Neuronal stem cell (in vitro differentiated cells): ENCODE data around the gene TMTC2.
A peak's percentile ranks its signal among the peaks of the same experiment; 100 is the strongest.

Source experiments
- DNase-seq: peaks from one replicate; pipeline ENCODE4 v3.0.0-alpha.2; 2013; ENCODE audit warnings: low spot score
- H2AFZ ChIP-seq: one replicate; pipeline ENCODE4 v1.6.1; 2013; ENCODE audit warnings: mild to moderate bottlenecking, low read length, inconsistent platforms
- H2AK5ac ChIP-seq: 2 replicates; pipeline ENCODE4 v1.6.1; 2013; ENCODE audit warnings: low read depth, mild to moderate bottlenecking, inconsistent platforms, low read length, moderate library complexity, mixed read lengths
- H2BK120ac ChIP-seq: 2 replicates; pipeline ENCODE4 v1.6.1; 2013; ENCODE audit warnings: low read depth, mild to moderate bottlenecking, inconsistent platforms, low read length, moderate library complexity, mixed read lengths
- H2BK12ac ChIP-seq: one replicate; pipeline ENCODE4 v1.6.1; 2013; ENCODE audit warnings: low read length, inconsistent platforms
- H2BK15ac ChIP-seq: 2 replicates; pipeline ENCODE4 v1.6.1; 2013; ENCODE audit warnings: mild to moderate bottlenecking, low read length, inconsistent platforms, mixed read lengths
- H2BK5ac ChIP-seq: one replicate; pipeline ENCODE4 v1.6.1; 2013; ENCODE audit warnings: inconsistent platforms, mild to moderate bottlenecking, low read length, moderate library complexity
- H3K14ac ChIP-seq: one replicate; pipeline ENCODE4 v1.6.1; 2013; ENCODE audit warnings: low read length, inconsistent platforms
- H3K18ac ChIP-seq: 2 replicates; pipeline ENCODE4 v1.6.1; 2013; ENCODE audit warnings: low read length, inconsistent platforms
- H3K23ac ChIP-seq: 2 replicates; pipeline ENCODE4 v1.6.1; 2013; ENCODE audit warnings: low read depth, mild to moderate bottlenecking, mixed read lengths, low read length, inconsistent platforms; ENCODE audit not compliant: poor library complexity
- H3K27ac ChIP-seq: replicated peaks from 3 replicates; pipeline ENCODE4 v1.5.1; 2013; ENCODE audit warnings: low read length, inconsistent platforms
- H3K27me3 ChIP-seq, 3 experiments: 2 replicates each; pipeline ENCODE4 v1.6.1; 2013; ENCODE audit warnings: low read length in 3 of 3, mild to moderate bottlenecking in 2 of 3, inconsistent platforms in 1 of 3, low read depth in 1 of 3, mixed read lengths in 1 of 3, moderate library complexity in 1 of 3; ENCODE audit not compliant: control insufficient read depth in 3 of 3, insufficient read depth in 3 of 3
- H3K36me3 ChIP-seq, 2 donors: replicated peaks in 1 of 2; 2 replicates each; pipeline ENCODE4 v1.6.1; 2013; ENCODE audit warnings: low read length in 2 of 2; ENCODE audit not compliant: control insufficient read depth in 2 of 2, insufficient read depth in 2 of 2
- H3K4ac ChIP-seq: 2 replicates; pipeline ENCODE4 v1.6.1; 2013; ENCODE audit warnings: inconsistent platforms, mild to moderate bottlenecking, low read length, moderate library complexity
- H3K4me1 ChIP-seq, 2 donors: 1 replicate in 1 of 2; 2 replicates in 1 of 2; pipeline ENCODE4 v1.6.1; 2013; ENCODE audit warnings: low read length in 2 of 2, low read depth in 1 of 2; ENCODE audit not compliant: control insufficient read depth in 2 of 2, insufficient read depth in 1 of 2
- H3K4me2 ChIP-seq: one replicate; pipeline ENCODE4 v1.6.1; 2013; ENCODE audit warnings: mild to moderate bottlenecking, low read length, inconsistent platforms; ENCODE audit not compliant: insufficient read depth, poor library complexity, severe bottlenecking
- H3K4me3 ChIP-seq, 2 donors: 2 replicates each; pipeline ENCODE4 v1.5.1; 2013; ENCODE audit warnings: low read length in 2 of 2, mild to moderate bottlenecking in 2 of 2, inconsistent platforms in 1 of 2, moderate library complexity in 1 of 2
- H3K79me1 ChIP-seq: one replicate; pipeline ENCODE4 v1.6.1; 2013; ENCODE audit warnings: low read depth, mild to moderate bottlenecking, inconsistent platforms, low read length, moderate library complexity
- H3K9ac ChIP-seq: one replicate; pipeline ENCODE4 v1.6.1; 2013; ENCODE audit warnings: mild to moderate bottlenecking, low read depth, low read length, inconsistent platforms; ENCODE audit not compliant: poor library complexity
- H3K9me3 ChIP-seq, 2 donors: replicated peaks in 1 of 2; 2 replicates each; pipeline versions ENCODE3 to v1.6.1; 2013; ENCODE audit warnings: low read length in 2 of 2, mild to moderate bottlenecking in 2 of 2, inconsistent platforms in 1 of 2, low read depth in 1 of 2, mixed read lengths in 1 of 2, moderate library complexity in 1 of 2; ENCODE audit not compliant: control insufficient read depth in 2 of 2, insufficient read depth in 1 of 2
- H4K8ac ChIP-seq: one replicate; pipeline ENCODE4 v1.6.1; 2013; ENCODE audit warnings: low read depth, mild to moderate bottlenecking, inconsistent platforms, low read length, moderate library complexity
- H4K91ac ChIP-seq: one replicate; pipeline ENCODE4 v1.6.1; 2013; ENCODE audit warnings: low read length, low read depth, mild to moderate bottlenecking, inconsistent platforms; ENCODE audit not compliant: poor library complexity
- WGBS, 2 donors: extraction: QIAGEN DNeasy Blood & Tissue Kit; methylation state at CpG; one replicate each; pipeline ENCODE4 v1.1.7; 2013; ENCODE audit warnings: missing lambda C conversion rate in 2 of 2, mixed read lengths in 1 of 2; ENCODE audit not compliant: insufficient read length in 2 of 2, insufficient replicate concordance in 1 of 2; ENCODE audit errors: extremely low coverage in 2 of 2; 5-methylcytosine and 5-hydroxymethylcytosine counted together

The TMTC2 gene

DNA sequence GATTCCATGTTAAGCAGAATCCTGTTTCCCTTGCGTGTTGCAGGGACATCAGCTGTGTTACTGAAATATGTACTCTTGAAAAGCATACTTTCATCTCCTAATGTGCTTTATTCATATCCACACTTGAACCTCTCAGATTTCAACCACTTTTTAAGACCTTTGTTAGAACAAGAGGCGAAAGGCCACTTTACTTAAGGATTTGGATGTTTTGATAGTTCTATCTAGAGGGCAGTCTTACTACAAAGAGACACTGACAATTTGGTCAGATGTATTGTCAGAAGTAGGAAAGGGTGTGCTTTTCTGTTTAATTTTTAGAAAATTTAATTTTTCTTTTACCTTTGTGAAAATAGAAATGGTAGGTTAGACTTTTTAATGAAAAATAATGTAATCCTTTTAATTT lies 267.9 kb downstream of the TMTC2 start:
- Histone ChIP-seq H3K14ac (no peak overlapping the region), H4K91ac (no peak overlapping the region), H2BK12ac (no peak overlapping the region), H2BK15ac (no peak overlapping the region), H3K4ac (no peak overlapping the region), H3K27ac (no peak overlapping the region), H3K9ac (no peak overlapping the region), H3K4me3 (no peak overlapping the region), H3K23ac (no peak overlapping the region), H3K27me3 (no peaks in the 10 kb centered on the region), H2AFZ (peak overlapping the region; percentile 6), H2AK5ac (no peak overlapping the region), H3K4me2 (no peak overlapping the region), H3K36me3 (no peaks in the 10 kb centered on the region), H2BK5ac (no peak overlapping the region), H3K4me1 (peaks cover 2 to 11% of the 10 kb centered on the region in 2 donors), H3K79me1 (no peaks in the 10 kb centered on the region), H4K8ac (no peak overlapping the region), H3K18ac (no peak overlapping the region), H3K9me3 (peaks cover 0 to 5% of the 10 kb centered on the region in 2 donors), H2BK120ac (no peak overlapping the region)
- no peak for DNase-seq
- WGBS, 2 donors = no CpG with 5 or more reads among the region's 2 CpGs

DNA sequence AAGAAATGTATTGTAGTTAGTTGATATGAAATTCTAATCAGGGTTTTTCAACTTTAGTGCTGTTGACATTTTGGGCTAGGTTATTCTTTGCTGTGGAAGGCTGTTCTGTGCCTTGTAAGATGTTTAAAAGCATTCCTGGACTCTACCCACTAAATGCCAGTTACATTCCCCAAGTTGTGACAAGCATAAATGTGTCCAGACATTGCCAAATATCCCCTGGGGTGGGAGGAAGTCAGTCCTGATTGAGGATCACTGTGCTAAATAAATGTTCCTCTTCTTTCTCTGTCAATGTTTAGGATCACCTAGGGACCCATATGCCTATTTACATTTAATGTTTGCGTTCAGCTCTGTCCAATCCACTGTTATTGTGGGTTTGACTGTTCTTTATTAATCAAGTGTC lies 268.3 kb downstream of the TMTC2 start:
- no peak overlapping the region for H3K4ac ChIP-seq
- no peak overlapping the region for H3K27ac ChIP-seq
- peaks cover 0 to 5% of the 10 kb centered on the region in 2 donors for H3K9me3 ChIP-seq
- H2BK15ac ChIP-seq = no peak overlapping the region
- no peak overlapping the region for H4K8ac ChIP-seq
- no peak overlapping the region for H3K9ac ChIP-seq
- H3K27me3 ChIP-seq = no peaks in the 10 kb centered on the region
- H3K4me2 ChIP-seq = no peak overlapping the region
- H2BK12ac ChIP-seq = no peak overlapping the region
- H4K91ac ChIP-seq = no peak overlapping the region
- no peak overlapping the region for H3K18ac ChIP-seq
- no peaks in the 10 kb centered on the region for H3K36me3 ChIP-seq
- H2BK120ac ChIP-seq = no peak overlapping the region
- no peak overlapping the region for H3K23ac ChIP-seq
- no CpG with 5 or more reads among the region's 1 CpG for WGBS, 2 donors
- no peak overlapping the region for H2AK5ac ChIP-seq
- no peak overlapping the region for H2AFZ ChIP-seq
- no peak for DNase-seq
- H3K4me3 ChIP-seq = no peak overlapping the region
- no peak overlapping the region for H3K14ac ChIP-seq
- H2BK5ac ChIP-seq = no peak overlapping the region
- H3K79me1 ChIP-seq = no peaks in the 10 kb centered on the region
- peaks cover 2 to 11% of the 10 kb centered on the region in 2 donors for H3K4me1 ChIP-seq

DNA sequence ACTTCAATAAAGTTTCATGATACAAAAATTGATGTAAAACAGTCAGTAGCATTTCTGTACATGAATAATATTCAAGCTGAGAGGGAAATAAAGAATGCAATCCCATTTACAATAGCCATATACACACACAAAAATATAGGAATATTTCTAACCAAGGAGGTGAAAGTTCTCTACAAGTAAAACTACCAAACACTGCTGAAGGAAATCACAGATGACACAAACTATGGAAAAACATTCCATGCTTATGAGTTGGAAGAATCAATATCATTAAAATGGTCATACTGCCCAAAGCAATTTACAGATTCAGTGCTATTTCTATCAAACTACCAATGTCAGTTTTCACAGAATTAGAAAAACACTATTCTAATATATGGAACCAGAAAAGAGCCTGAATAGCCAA lies 272.3 kb downstream of the TMTC2 start:
- Histone ChIP-seq H4K91ac (no peak overlapping the region), H3K9me3 (peaks cover 0 to 5% of the 10 kb centered on the region in 2 donors), H3K27me3 (no peaks in the 10 kb centered on the region), H3K4me1 (peaks cover 0 to 16% of the 10 kb centered on the region in 2 donors), H3K27ac (no peak overlapping the region), H2BK15ac (no peak overlapping the region), H2BK5ac (no peak overlapping the region), H3K79me1 (no peaks in the 10 kb centered on the region), H3K18ac (no peak overlapping the region), H3K36me3 (no peaks in the 10 kb centered on the region), H4K8ac (no peak overlapping the region), H2BK120ac (no peak overlapping the region), H3K4ac (no peak overlapping the region), H2AK5ac (no peak overlapping the region), H3K4me3 (no peak overlapping the region), H3K4me2 (no peak overlapping the region), H3K23ac (no peak overlapping the region), H2AFZ (no peak overlapping the region), H3K14ac (no peak overlapping the region), H3K9ac (no peak overlapping the region), H2BK12ac (no peak overlapping the region)
- DNase-seq = no peak

DNA sequence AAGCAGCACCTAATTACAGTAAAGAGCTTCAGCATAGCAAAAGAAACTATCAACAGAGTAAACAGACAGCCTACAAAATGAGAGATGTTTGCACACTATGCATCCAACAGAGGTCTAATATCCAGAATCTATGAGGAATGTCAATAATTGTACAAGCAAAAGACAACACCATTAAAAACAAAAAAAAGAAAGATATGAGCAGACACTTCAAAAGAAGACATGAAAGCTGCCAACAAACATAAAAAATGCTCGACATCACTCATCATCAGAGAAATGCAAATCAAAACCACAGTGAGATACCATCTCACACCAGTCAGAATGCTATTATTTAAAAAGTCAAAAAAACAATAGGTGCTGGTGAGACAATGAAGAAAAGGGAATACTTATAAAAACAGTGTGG lies 273.1 kb downstream of the TMTC2 start:
- peaks cover 0 to under 1% of the 10 kb centered on the region in 2 donors for H3K36me3 ChIP-seq
- no peak overlapping the region for H3K4me3 ChIP-seq
- no peak overlapping the region for H4K91ac ChIP-seq
- no peak for DNase-seq
- H4K8ac ChIP-seq = no peak overlapping the region
- peaks cover 0 to 5% of the 10 kb centered on the region in 2 donors for H3K9me3 ChIP-seq
- no peak overlapping the region for H3K23ac ChIP-seq
- no peak overlapping the region for H2AK5ac ChIP-seq
- no peak overlapping the region for H2BK15ac ChIP-seq
- H2BK120ac ChIP-seq = no peak overlapping the region
- no peak overlapping the region for H2BK12ac ChIP-seq
- H2BK5ac ChIP-seq = no peak overlapping the region
- H3K4me1 ChIP-seq = peaks cover 2 to 16% of the 10 kb centered on the region in 2 donors
- H3K4me2 ChIP-seq = no peak overlapping the region
- no peak overlapping the region for H3K27ac ChIP-seq
- no peak overlapping the region for H3K14ac ChIP-seq
- H3K18ac ChIP-seq = no peak overlapping the region
- H3K79me1 ChIP-seq = no peaks in the 10 kb centered on the region
- H3K4ac ChIP-seq = no peak overlapping the region
- no peak overlapping the region for H2AFZ ChIP-seq
- H3K9ac ChIP-seq = no peak overlapping the region
- no peaks in the 10 kb centered on the region for H3K27me3 ChIP-seq
- no CpG with 5 or more reads among the region's 1 CpG for WGBS, 2 donors
